ENCODE results near the gene ITPRID2.

- TF ChIP-seq, protein P1, sequence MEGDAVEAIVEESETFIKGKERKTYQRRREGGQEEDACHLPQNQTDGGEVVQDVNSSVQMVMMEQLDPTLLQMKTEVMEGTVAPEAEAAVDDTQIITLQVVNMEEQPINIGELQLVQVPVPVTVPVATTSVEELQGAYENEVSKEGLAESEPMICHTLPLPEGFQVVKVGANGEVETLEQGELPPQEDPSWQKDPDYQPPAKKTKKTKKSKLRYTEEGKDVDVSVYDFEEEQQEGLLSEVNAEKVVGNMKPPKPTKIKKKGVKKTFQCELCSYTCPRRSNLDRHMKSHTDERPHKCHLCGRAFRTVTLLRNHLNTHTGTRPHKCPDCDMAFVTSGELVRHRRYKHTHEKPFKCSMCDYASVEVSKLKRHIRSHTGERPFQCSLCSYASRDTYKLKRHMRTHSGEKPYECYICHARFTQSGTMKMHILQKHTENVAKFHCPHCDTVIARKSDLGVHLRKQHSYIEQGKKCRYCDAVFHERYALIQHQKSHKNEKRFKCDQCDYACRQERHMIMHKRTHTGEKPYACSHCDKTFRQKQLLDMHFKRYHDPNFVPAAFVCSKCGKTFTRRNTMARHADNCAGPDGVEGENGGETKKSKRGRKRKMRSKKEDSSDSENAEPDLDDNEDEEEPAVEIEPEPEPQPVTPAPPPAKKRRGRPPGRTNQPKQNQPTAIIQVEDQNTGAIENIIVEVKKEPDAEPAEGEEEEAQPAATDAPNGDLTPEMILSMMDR (optimal IDR thresholded peaks at IDR 0.05 in 1 of 3, IDR thresholded peaks at IDR 0.05 in 1 of 3, conservative IDR thresholded peaks at IDR 0.05 in 1 of 3; ENCODE audit: extremely low read depth in 1 of 3, insufficient read depth in 2 of 3, low read length in 3 of 3), result no peak
- TF ChIP-seq EZH2 (IDR thresholded peaks at IDR 0.05; ENCODE audit: low read length), result no peak
Observed at GRCh38 chr2:181946444-181947127, 55.1 kb downstream of the ITPRID2 start.

All from keratinocyte (primary cell).